HG02981 (cell line): Measurements from ENCODE around the gene TRAF5.

Experiments
- ATAC-seq: cut with Tn5 transposase; IDR thresholded peaks from one replicate; pipeline ENCODE4 v1.9.1; 2021; ENCODE audit warnings: mild to moderate bottlenecking, moderate library complexity; ENCODE audit not compliant: unreplicated experiment

The TRAF5 gene

DNA sequence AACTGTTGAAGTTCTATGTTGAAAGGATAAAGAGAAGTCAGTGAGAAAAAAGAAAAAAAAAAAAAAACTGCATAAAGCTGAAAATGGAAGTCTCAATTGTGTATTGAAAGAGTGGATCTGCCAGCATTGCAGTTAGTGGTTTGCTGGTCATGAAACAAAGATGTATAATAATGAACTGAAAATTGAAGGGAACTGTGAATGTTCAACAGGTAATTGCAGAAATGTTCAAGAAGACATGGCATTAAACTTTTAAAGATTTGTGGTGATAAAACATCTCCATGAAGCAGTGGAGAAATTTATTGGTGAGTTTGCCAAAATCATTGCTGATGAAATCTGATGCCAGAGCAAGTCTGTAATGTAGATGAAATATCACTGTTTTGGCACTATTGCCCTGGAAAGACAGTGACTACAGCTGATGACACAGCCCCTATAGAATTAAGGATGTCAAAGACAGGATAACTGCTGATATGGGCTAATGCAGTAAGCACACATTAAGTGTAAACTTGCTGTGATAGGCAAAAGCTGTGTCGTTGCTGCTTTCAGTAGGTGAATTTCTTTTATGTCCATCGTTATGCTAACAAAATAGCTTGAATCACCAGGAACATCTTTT, 94.3 kb downstream of the TRAF5 start:
- no peak for ATAC-seq

GRCh38 chr1:211424018-211424417, 97.4 kb downstream of the TRAF5 start:
- ATAC-seq: no peak
